Adipocyte (in vitro differentiated cells): ENCODE results near the gene ZSCAN26.

Experiments
- DNase-seq: peaks from one replicate; pipeline ENCODE4 v3.0.0-alpha.2; 2015; ENCODE audit warnings: low read depth
- H3K27me3 ChIP-seq: replicated peaks from 2 replicates; pipeline ENCODE4 v1.7.0; 2013; ENCODE audit warnings: mild to moderate bottlenecking, low read length, moderate library complexity; ENCODE audit not compliant: control insufficient read depth, insufficient read depth
- H3K36me3 ChIP-seq: 2 replicates; pipeline ENCODE4 v1.7.0; 2013; ENCODE audit warnings: low read length, mild to moderate bottlenecking, moderate library complexity; ENCODE audit not compliant: control insufficient read depth, insufficient read depth, severe bottlenecking
- H3K4me1 ChIP-seq: 2 replicates; pipeline ENCODE4 v1.7.0; 2013; ENCODE audit warnings: mild to moderate bottlenecking, low read length, moderate library complexity; ENCODE audit not compliant: control insufficient read depth, insufficient read depth
- H3K4me3 ChIP-seq: 2 replicates; pipeline ENCODE4 v1.7.0; 2013; ENCODE audit warnings: mild to moderate bottlenecking, low read length, moderate library complexity
- H3K9ac ChIP-seq: 2 replicates; pipeline ENCODE4 v1.7.0; 2013; ENCODE audit warnings: mild to moderate bottlenecking, low read length, moderate library complexity
- H3K9me3 ChIP-seq: 2 replicates; pipeline ENCODE4 v1.7.0; 2013; ENCODE audit warnings: mild to moderate bottlenecking, low read length, moderate library complexity; ENCODE audit not compliant: control insufficient read depth

Gene ZSCAN26

GRCh38 chr6:28258877-28259777 lies 7.8 kb upstream of the ZSCAN26 start, which contains the start of gene NKAPL:
TSS of gene NKAPL (plus strand) at chr6:28259297. CDS start at chr6:28259372, 75 bp downstream.
- H3K36me3 ChIP-seq = no peaks in the 10 kb centered on the region

GRCh38 chr6:28263922-28264321 lies 3.0 kb upstream of the ZSCAN26 start:
- peaks cover 27% of the 10 kb centered on the region for H3K4me1 ChIP-seq
- no peak overlapping the region for H3K9ac ChIP-seq
- H3K9me3 ChIP-seq = peaks cover 12% of the 10 kb centered on the region
- H3K36me3 ChIP-seq = no peaks in the 10 kb centered on the region
- no peak overlapping the region for H3K4me3 ChIP-seq
- no peaks in the 10 kb centered on the region for H3K27me3 ChIP-seq
- no peak for DNase-seq

More at GRCh38 chr6:28258877-28259777, 7.8 kb upstream of the ZSCAN26 start, which contains the start of gene NKAPL:
- H3K4me1 ChIP-seq = peaks cover 12% of the 10 kb centered on the region
- peaks cover 12% of the 10 kb centered on the region for H3K9me3 ChIP-seq
- H3K9ac ChIP-seq = peak within 1 kb of the TSS; percentile 52
- peak within 1 kb of the TSS; percentile 85 for H3K4me3 ChIP-seq
- peak; percentile 72 for DNase-seq
- H3K27me3 ChIP-seq = no peaks in the 10 kb centered on the region

DNA sequence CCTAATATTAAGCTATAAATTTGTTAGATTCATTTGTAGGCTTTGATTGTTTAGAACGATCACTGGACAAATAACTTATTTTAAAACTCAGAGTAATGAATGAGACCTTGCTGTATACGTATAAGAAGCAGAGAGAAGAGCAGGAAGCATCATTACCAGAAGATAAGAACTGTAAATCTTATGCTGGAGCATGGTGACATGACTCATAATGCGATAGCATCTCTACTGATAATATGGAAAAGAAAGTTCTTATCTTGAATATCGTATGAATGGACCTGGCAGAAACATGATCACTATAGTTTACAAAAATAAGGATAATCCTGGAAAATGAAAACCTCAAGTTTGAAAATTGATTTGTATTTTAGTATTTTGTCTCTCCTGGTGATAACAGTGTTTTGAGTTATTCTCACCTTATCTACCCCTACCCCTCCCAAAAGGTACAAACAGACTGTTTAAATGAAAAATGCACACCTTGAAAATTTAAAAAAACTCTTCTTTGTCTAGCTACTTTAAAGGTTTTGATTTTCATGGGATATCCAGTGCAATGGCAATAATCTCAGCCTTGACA lies 2.0 kb upstream of the ZSCAN26 start:
- DNase-seq = no peak
- no peak overlapping the region for H3K9ac ChIP-seq
- H3K9me3 ChIP-seq = peaks cover 5% of the 10 kb centered on the region
- H3K36me3 ChIP-seq = no peaks in the 10 kb centered on the region
- peaks cover 30% of the 10 kb centered on the region for H3K4me1 ChIP-seq
- H3K27me3 ChIP-seq = no peaks in the 10 kb centered on the region
- H3K4me3 ChIP-seq = no peak overlapping the region

DNA sequence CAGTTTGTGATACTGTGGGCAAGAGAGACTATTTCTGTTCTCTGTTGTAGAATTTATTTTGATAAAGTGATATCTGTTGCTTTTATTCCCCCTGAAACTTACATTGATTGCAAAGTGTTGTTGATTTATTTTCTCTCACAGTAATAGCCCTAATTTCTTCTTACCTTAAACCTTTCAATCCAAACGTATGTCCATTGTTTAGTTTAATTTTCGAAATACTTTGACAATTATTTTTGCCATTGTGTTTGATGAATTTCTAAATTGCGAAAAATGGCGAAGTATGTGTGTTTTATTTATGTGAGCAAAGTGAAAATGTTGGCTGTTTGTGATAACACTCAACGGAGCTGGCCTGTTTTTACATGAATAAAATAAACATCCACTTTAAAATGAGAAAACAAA lies 381 bp upstream of the ZSCAN26 start:
- H3K27me3 ChIP-seq = no peaks in the 10 kb centered on the region
- no peak for DNase-seq
- peak overlapping the region; percentile 91 for H3K9ac ChIP-seq
- H3K4me1 ChIP-seq = peaks cover 35% of the 10 kb centered on the region
- no peaks in the 10 kb centered on the region for H3K36me3 ChIP-seq
- H3K9me3 ChIP-seq = no peaks in the 10 kb centered on the region
- peak overlapping the region; percentile 97 for H3K4me3 ChIP-seq

- DNase-seq = peak; percentile 7
- Histone ChIP-seq H3K27me3 (no peaks in the 10 kb centered on the region), H3K9me3 (no peaks in the 10 kb centered on the region), H3K4me1 (peaks cover 35% of the 10 kb centered on the region), H3K9ac (peak overlapping the region; percentile 91), H3K36me3 (peaks cover 11% of the 10 kb centered on the region), H3K4me3 (peak overlapping the region; percentile 97)
These were observed 734 bp downstream of the ZSCAN26 start for GRCh38 chr6:28267695-28268059.

- peak overlapping the region; percentile 33 for H3K9ac ChIP-seq
- no peaks in the 10 kb centered on the region for H3K27me3 ChIP-seq
- peak; percentile 76 for DNase-seq
- H3K36me3 ChIP-seq = peaks cover 20% of the 10 kb centered on the region
- no peaks in the 10 kb centered on the region for H3K9me3 ChIP-seq
- H3K4me1 ChIP-seq = peaks cover 31% of the 10 kb centered on the region
- H3K4me3 ChIP-seq = peak overlapping the region; percentile 7
These were observed 2.5 kb downstream of the ZSCAN26 start for GRCh38 chr6:28269492-28269891.

- no peak for DNase-seq
- Histone ChIP-seq H3K4me1 (peaks cover 16% of the 10 kb centered on the region), H3K27me3 (no peaks in the 10 kb centered on the region), H3K4me3 (no peak overlapping the region), H3K9me3 (no peaks in the 10 kb centered on the region), H3K9ac (no peak overlapping the region), H3K36me3 (peaks cover 40% of the 10 kb centered on the region)
These were observed 7.9 kb downstream of the ZSCAN26 start for GRCh38 chr6:28274888-28275287.

DNA sequence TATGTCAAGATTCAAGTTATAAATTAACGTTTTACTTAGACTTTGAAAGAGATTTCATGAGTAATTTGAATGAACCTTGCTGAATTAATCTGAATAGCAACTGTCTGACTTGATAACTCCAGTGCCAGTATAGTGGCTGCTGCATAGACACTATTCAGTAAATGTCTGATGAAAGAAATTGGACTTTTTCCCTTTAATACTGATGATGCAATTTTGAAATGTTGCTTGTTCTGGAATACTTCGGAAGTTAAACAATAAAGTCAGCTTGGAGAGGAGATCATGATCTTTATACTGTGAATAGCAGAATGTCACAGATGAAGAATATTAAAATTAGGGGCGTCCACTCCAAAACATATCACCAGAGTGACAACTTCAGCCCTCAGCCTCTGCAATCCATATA lies 10.8 kb downstream of the ZSCAN26 start:
- no peaks in the 10 kb centered on the region for H3K9me3 ChIP-seq
- H3K4me3 ChIP-seq = no peak overlapping the region

GRCh38 chr6:28280595-28281287 lies 13.8 kb downstream of the ZSCAN26 start:
- H3K9ac ChIP-seq = peak overlapping the region; percentile 93
- DNase-seq = no peak
- no peaks in the 10 kb centered on the region for H3K27me3 ChIP-seq
- peaks cover 31% of the 10 kb centered on the region for H3K36me3 ChIP-seq
- peaks cover 5% of the 10 kb centered on the region for H3K9me3 ChIP-seq
- H3K4me1 ChIP-seq = peaks cover 23% of the 10 kb centered on the region
- H3K4me3 ChIP-seq = peak overlapping the region; percentile 95

More for the DNA sequence above, 10.8 kb downstream of the ZSCAN26 start:
- no peak overlapping the region for H3K9ac ChIP-seq
- DNase-seq = peak; percentile 19
- no peaks in the 10 kb centered on the region for H3K27me3 ChIP-seq
- peaks cover 29% of the 10 kb centered on the region for H3K36me3 ChIP-seq
- peaks cover 23% of the 10 kb centered on the region for H3K4me1 ChIP-seq

- Histone ChIP-seq H3K36me3 (peaks cover 30% of the 10 kb centered on the region), H3K4me1 (peaks cover 23% of the 10 kb centered on the region), H3K9ac (peak within 1 kb of the TSS; percentile 93), H3K27me3 (no peaks in the 10 kb centered on the region), H3K9me3 (peaks cover 5% of the 10 kb centered on the region), H3K4me3 (peak within 1 kb of the TSS; percentile 95)
- DNase-seq = peak; percentile 89
These were observed 14.5 kb downstream of the ZSCAN26 start, which contains the start of gene PGBD1 for GRCh38 chr6:28281288-28282064. TSS of gene PGBD1 (plus strand) at chr6:28281572. CDS start at chr6:28283814, 2,242 bp downstream.
